Forelimb muscle (tissue), 1 donor: ENCODE data around the gene PPM1B. TPM values are rescaled to one million over a fixed set of nuclear protein-coding genes. Genes with fewer than 3 reads are reported as not detected.
"Not testable (repeated sequence)": the region's sequence is repeated elsewhere in the genome, so short reads cannot be mapped to it uniquely, and the experiment has no call there.

Experiments used
- DNase-seq: peaks from one replicate; pipeline ENCODE4 v3.0.0-alpha.2; 2013; ENCODE audit warnings: low read depth
- polyA plus RNA-seq: library from polyadenylated mRNA; unstranded; fragments of 120-200 nt; gene quantifications from one replicate; pipeline ENCODE4 v1.2.1, GENCODE V29; 2013; ENCODE audit not compliant: insufficient read length

PPM1B gene
- polyA plus RNA-seq = 31.1 TPM

DNA sequence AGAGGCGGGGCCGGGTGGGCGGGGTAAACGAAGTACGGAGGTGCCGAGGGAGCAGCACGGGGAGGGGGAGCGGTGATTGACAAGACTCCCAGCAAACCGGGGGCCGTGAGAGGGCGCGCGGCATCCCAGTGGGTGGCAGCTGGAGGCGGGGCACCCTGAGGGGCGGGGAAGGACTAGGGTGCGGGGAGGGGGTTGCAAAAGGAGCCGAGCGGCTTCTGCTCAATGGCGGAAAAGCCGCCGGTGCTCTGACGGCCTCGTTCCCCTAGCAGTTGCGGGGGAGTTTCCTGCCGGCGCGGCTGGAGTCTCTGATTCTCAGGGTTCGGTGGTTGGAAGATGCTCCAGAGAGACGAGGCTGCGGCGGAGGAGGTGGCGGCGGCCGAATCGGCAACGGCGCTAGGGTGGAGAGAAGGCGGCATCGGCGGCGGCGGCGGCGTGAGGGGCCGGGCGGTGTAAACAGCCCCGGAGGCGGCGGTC, at the start of gene PPM1B:
Gene PPM1B, plus strand, starts transcription at position 195 of the 474 bp plus-strand sequence. CDS start 32,325 bp downstream, outside the sequence.
- no peak for DNase-seq

DNA sequence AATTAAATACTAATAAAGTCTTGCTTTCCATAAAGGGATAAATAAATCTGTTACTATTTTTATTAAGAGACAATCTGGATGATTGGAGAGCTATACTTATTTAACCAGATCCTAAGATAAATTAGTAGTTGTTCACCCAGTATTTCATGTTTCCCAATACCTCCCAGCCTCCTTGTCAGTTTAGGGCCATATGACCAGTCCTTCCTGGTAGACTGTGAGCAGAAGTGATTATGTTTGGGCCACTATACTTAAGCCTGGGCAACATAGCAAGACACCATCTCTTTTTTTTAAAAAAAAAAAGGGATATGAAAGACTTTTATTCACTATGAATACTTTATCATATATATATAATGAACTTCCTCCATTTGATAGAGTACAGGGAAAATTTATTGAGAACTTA, 48.8 kb upstream of the PPM1B start:
- DNase-seq = no peak

DNA sequence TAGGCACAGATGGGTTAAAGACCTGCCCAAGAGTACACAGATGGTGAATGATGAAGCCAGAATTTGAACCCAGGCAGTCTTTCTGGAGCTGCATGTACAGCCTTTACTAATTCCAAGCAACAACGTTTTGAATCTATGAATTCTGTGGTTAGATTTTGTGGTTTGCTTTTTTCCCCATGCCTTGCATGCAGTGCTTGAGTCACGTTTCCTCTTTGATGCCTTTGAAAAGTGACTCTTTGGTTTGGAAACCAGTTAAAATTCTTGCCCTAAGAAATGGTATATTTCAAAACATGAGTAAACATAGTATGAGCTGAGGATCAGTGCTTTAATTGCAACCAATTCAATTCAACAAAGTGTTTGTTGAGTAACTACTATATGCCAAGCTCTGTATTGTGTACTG, 48.2 kb upstream of the PPM1B start:
- DNase-seq = no peak

DNA sequence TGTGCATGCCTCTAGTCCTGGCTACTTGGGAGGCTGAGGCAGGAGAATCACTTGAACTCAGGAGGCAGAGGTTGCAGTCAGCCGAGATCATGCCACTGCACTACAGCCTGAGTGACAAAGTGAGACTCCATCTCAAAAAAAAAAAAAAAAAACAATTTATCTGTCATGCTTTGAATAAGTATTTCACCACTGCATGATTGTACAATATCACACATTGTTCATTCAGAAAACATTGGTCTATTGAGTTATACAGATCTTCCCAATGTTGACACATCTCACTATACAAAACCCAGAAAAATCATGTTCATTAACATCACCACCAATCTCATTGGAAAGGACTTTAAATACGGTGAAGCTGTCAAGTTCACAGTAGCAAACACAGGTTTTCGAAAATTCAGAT, 46.8 kb upstream of the PPM1B start:
- no peak for DNase-seq

DNA sequence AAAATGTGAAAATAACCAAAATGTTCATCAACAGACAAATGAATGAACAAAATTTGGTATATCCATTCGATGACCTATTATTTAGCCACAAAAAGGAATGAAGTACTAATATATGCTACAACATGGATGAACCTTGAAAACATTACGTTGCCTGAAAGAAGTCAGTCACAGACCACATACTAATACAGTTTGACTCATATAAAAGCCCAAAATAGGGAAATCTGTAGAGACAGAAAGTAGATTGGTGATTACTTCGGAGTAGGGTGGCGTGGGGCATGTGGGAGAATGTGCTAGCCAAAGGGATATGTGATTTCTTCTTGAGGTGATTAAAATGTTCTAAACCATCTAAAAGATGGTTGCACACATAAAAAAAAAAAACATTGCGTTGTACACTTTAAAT, 44.2 kb upstream of the PPM1B start:
- DNase-seq = no peak

DNA sequence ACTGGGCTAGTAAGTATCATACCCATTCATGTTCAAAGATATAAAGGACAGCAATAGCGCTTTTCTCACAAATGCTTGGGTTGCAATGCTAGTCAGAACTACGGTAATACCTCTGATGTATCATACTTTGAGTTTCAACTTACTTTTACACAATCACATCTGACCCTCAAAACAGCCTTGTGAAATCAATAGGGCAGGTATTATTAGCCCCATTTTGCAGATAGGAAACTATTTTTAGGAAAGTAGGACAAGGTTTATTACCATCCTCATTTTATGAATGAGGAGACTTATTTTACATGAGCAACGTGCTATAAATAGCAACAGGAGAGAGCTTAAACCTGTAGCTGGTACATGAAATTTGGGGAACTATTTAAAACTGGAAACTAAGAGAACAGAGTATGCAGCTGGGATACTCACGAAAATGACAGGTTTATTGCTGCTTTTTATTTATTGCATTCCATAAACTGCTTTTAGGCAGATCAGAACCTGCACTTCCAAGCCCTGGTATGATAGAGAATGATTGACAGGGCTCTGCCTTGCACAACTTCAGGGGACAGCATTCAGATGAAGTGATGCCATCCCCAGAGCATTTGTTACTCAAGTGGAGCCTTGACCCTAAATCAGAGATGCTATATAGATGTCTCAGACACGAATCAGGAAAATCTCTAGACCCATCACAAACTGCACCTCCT, 42.4 kb upstream of the PPM1B start:
- no peak for DNase-seq

DNA sequence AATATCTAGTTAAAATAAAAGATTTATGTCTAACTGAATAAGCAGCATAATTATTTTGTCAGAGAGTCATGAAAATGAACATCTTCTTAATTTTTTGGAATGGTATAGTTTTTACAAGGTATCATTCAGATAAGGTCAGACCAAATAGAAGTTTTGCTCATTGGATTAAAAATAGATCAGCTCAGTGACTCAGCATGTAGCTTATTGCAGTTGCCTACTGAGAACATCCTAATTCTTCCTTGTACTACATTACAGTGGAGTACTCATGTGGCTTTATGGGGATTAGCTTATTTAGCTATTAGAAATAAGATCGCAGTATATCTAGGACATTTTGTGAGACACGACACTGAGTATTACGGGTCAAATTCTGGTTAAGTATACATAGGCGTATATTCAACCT, 38.2 kb upstream of the PPM1B start:
- no peak for DNase-seq

GRCh38 chr2:44131177-44131576, 37.5 kb upstream of the PPM1B start:
- DNase-seq = no peak

GRCh38 chr2:44133602-44134001, 35.1 kb upstream of the PPM1B start:
- DNase-seq = not testable (repeated sequence)

DNA sequence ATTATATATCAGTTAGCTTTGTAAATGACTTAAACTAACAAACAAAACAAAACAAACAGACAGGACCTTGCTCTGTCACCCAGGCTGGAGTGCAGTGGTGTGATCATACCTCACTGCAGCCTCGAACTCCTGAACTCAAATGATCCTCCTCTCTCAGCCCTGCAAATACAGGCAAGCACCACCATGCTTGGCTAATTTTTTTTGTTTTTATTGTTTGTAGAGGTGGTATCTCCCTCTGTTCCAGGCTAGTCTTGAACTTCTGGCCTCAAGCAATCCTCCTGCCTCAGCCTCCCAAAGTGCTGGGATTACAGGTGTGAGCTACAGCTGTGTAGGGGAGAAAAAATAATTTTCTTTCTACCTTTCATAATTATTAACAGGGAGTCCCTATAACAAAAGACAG, 33.8 kb upstream of the PPM1B start:
- DNase-seq = no peak

GRCh38 chr2:44135296-44135695, 33.4 kb upstream of the PPM1B start:
- no peak for DNase-seq

GRCh38 chr2:44135771-44136170, 32.9 kb upstream of the PPM1B start:
- DNase-seq = no peak

DNA sequence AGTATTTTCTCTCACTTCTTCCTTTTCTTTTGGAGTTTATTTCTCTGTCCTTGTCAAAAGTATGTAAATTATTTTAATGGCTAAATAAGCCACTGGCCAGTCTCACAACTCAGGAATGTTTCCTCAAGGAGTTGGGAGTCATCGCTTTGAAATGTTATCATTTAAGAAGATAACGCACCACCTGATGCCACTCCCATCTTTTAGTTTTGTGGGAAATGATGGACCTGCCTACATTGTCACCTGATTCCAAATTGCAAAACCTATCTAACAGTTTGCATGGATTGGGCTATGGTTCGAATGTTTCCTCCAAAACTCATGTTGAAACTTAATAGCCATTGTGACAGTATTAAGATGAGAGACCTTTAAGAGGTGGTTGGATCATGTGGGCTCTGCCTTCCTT, 32.4 kb upstream of the PPM1B start:
- DNase-seq = no peak

- no peak for DNase-seq
Observed at GRCh38 chr2:44137048-44137447, 31.6 kb upstream of the PPM1B start.

- DNase-seq = no peak
Observed at GRCh38 chr2:44137872-44138551, 30.7 kb upstream of the PPM1B start.

DNA sequence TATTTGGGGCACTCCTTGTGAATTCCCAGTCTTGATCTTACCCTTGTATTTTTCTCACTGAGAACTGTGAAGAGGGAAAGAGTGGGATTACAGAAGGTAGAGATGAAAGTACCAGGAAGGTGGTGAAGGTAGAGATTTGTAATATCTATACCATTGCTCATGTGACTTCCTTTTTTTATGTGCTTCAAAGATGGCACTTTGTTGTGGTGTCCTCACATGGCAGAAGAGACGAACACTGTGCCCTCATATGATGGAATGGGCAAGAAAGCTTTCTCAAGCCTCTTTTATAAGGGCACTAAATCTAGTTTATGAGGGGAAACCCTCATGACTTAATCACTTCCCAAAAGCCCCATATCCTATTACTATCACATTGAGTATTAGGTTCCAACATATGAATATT, 28.9 kb upstream of the PPM1B start:
- no peak for DNase-seq

GRCh38 chr2:44142306-44142705, 26.4 kb upstream of the PPM1B start:
- no peak for DNase-seq

- DNase-seq = no peak
Observed at GRCh38 chr2:44143701-44144100, 25.0 kb upstream of the PPM1B start.

GRCh38 chr2:44148999-44149398, 19.7 kb upstream of the PPM1B start:
- no peak for DNase-seq

- DNase-seq = no peak
Observed at GRCh38 chr2:44150473-44150872, 18.2 kb upstream of the PPM1B start.

- DNase-seq = no peak
Observed at GRCh38 chr2:44152865-44153669, 15.6 kb upstream of the PPM1B start.

DNA sequence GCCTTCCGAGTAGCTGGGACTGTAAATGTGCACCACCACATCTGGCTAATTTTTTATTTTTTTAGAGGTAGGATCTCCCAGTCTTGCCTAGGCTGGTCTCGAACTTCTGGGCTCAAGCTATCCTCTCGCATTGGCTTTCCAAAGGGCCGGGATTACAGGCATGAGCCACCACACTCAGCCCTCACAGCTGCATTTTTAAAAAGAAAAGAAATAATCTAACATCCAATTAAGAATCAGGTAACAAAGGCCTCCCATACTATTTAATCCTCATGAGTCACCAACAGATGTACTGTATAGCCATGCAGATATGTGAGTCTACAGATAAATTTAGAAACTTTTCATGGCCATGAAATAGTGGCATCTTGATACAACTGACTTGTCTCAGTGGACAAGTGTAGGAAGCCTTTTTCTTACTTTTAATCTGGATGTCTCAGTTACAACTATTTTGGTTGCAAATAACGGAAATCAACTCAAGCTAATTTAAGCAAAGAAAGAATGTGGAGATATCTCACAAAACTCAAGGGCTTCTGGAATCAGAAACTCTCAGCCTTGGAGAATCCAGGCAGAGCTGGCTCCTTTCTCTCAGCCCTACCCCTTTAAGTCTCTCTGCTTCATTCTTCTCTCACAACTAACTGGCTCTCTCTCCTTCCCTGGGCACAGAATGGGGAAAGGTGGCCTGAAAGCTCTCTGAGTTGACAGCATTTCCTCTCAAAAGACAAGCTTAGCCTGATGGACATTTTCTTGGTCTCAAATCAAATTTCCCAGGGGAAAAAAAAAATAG, 12.8 kb upstream of the PPM1B start:
- no peak for DNase-seq
